Embryonic facial prominence (tissue), 1 donor: ENCODE data around the gene EVA1C.
"Not testable (repeated sequence)": the region's sequence is repeated elsewhere in the genome, so short reads cannot be mapped to it uniquely, and the experiment has no call there.

Experiments used
- DNase-seq: peaks from one replicate; pipeline ENCODE4 v3.0.0-alpha.2; 2016; ENCODE audit errors: extremely low spot score

Gene EVA1C

DNA sequence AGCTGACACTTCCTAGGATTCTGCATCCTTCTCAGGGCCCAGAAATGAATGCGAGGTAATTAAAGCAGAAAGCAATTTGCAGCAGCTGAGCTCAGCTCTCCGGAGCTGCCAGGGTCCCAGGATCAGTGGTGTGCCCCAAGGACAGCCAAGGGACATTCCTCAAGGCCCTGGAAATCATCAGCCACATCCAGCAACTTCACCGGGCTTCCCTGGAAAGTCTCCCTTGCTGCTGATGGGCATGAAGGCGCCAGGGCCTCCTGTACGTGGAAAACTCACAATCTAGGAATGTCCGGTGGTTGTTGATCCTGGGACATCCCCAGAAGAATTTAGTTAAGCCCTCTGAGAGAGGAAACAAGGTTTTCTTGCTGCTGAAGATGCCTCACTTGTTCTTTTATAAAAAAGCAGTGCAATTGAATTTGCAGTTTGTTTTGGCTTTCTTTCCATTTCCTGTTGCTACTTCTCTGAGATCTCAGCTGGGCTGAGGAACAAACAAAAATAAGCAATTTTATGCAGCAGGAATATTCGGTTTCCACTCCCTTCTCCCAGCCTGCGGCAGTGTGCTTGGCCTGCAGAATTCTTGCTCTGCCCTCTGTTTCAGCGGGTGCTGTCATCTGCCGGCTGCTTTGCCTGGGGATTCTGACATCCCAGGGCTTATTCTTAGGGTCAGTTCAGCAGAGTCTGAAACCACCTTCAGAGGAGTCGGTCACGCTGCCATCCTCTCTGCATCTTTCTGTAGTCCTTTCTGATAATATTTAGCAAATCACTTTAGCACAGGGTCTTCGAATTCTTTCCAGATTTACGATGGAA, 86.9 kb downstream of the EVA1C start:
- no peak for DNase-seq

DNA sequence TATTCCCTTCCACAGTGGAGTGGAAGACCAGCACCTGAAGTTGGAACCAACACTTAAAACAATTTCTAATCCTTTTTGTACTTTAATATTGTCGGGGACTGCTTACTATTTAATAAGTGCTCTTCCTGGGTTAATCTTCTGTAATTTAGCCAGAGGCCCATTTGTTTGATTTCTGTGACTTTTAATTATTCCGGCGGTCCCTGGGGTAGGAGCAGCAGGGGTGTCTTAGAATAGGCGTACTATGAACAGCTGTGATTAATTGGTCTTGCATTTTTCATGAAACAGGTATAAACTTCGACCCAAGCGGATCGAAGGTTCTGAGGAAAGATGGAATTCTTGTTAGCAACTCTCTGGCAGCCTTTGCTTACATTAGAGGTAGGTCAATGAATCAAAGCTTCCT, 91.1 kb downstream of the EVA1C start:
- DNase-seq, result not testable (repeated sequence)

DNA sequence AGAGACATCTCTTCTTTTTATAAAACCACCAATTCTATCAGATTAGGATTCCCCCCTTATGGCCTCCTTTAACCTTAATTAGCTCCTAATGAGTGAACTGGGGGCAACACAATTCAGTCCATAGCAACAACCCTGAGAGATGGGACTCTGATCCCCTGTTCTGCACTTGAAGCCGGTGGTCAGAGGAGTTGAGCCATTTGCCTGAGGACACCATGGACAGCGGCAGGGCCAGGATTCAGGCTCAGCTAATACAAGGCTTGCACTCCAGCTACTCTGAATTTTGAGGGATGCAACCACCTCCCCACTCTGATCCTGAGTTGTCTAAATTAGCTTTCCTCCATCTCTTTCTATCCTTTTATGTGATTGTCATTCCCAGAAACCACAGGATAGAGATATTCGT, 93.3 kb downstream of the EVA1C start:
- DNase-seq, result not testable (repeated sequence)

DNA sequence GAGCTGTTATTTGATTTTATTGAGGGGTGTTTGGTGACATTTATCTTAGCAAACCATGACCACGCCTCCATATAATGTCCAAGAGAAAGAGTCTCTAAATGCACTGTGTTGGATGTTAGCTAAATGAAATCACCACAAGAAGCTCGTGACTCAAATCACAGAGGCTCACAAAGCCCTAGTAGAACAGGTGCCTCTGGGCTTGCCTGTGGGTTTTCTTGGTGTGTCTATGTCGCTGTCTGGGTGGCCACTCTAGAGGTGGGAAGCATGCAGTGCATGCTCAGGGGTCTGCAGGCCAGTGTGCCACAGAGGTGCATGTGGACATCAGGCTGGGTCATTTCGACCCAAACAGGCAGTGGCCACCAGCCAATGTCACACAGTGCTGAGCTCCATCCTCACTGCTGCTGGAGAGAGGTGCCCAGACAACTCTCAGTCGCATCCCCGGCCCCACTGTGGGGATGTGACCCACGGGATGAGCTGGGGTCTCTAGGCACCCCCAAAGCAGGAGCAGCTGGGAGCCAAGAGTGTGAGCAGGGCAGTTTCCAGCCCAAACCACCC, 94.0 kb downstream of the EVA1C start:
- not testable (repeated sequence) for DNase-seq

DNA sequence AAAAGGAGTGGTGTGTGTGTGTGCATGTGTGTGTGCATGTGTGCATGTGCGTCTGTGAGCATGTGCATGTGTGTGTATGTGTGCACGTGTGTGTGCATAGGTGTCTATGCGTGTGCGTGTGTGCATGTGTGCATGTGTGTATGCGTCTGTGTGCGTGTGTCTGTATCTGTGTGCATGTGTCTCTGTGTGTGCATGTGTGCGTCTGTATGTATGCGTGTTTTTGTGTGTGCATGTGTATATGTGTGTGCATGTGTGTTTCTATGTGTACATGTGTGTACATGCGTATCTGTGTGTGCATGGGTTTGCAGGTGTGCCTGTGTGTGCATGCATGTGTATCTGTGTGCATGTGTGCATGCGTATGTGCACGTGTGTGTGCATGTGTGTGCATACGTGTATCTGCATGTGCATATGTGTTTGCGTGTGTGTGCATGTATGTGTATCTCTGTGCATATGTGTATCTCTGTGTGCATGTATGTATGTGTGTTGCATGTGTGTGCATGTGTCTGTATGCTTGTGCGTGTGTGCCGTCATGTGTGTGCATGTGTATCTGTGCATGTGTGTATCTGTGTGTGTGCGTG, 94.9 kb downstream of the EVA1C start:
- no peak for DNase-seq

DNA sequence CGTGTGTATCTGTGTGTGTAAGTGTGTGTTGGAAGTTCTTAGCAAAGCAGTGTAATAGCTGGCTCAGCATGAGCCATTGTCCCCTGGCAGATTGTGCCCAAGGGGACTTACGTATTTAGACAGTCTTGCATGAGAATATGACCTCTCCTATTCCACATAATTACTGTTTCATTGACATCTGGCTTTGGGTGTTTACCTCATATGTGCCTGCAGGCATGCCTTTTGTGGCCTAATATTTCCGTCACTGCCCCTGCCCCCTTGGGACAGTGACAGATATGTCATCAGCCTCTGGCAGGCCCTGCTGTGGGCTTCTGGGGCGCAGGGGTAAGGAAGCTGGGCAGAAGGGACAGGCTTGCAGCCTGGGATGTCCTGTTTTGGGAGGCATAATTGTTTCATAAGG, 95.5 kb downstream of the EVA1C start:
- DNase-seq, result not testable (repeated sequence)

DNA sequence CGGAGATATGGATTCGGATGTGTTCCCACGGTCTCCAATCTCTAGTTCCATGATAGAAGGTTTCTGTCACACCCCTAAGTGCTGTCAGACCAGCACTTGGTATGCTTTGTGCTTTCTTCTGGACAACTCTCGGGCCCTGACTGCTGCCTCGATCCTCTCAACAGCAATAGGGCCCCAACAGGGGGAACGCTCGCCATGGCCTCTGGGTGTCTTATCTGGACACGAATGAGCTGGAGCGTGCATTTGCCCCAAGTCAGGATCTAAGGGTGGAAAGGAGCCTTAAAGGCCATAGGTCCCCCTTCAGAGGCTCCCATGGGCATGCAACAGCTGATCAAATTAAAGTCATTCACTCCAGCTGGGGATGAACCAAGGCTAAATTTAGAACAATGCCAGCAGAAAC, 96.1 kb downstream of the EVA1C start:
- no peak for DNase-seq

DNA sequence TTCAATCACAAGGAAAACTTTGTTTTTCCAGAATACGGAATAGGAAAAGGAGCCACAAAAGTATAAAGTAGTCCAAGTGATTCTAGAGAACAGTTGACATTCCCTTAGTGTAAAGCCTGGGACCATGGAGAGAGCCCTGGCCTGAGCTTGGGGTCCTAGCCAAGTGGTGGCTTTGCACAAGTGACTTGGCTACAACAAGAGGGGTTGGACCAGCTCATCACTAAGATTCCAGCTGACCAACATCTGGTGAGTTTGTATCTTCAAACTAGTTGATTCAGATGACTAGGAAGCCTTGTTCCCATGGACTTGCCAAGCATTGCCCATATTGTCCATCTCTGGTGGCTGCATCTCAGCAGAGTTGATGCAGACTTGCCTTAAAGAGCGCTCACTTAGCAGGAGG, 96.5 kb downstream of the EVA1C start:
- not testable (repeated sequence) for DNase-seq

DNA sequence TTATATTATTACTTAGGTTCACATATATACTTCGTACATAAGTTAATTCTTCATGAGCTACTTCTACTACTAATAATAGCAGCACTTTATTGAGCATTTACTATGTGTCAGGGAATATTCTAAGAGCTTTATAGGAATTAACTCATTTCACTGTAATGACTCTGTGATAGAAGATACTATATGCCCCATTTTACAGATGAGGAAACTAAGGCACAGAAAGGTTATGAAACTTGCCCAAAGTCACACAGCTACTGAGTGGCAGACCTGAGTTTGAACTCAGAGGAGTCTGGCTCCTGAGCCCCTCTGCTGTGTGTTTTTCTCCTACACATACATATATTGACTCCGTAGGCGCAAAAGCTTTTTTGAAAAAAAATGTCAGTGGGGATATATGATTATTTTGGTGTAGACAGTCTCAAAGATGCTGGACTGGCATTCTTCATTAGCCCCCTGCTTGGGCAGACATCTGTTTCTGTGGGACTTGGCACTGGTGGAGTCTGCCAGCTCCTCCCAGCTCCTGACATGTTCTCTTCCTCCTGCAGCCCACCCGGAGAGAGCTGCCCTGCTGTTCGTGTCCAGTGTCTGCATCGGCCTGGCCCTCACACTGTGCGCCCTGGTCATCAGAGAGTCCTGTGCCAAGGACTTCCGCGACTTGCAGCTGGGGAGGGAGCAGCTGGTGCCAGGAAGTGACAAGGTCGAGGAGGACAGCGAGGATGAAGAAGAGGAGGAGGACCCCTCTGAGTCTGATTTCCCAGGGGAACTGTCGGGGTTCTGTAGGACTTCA, 102.0 kb downstream of the EVA1C start:
- DNase-seq, result no peak

DNA sequence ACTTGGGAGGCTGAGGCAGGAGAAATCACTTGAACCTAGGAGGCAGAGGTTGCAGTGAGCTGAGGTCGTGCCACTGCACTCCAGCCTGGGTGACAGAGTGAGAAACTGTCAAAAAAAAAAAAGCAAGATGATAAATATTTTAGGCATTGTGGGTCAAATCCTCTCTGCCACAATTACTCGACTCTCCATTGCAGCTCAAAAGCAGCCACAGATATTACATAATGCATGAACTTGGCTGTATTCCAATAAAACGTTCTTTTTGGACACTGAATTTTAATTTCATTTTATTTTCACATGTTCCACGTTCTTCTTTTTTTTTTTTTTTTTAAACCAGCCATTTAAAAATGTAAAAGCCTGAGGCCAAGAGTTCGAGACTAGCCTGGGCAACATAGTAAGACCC, 103.4 kb downstream of the EVA1C start:
- no peak for DNase-seq

DNA sequence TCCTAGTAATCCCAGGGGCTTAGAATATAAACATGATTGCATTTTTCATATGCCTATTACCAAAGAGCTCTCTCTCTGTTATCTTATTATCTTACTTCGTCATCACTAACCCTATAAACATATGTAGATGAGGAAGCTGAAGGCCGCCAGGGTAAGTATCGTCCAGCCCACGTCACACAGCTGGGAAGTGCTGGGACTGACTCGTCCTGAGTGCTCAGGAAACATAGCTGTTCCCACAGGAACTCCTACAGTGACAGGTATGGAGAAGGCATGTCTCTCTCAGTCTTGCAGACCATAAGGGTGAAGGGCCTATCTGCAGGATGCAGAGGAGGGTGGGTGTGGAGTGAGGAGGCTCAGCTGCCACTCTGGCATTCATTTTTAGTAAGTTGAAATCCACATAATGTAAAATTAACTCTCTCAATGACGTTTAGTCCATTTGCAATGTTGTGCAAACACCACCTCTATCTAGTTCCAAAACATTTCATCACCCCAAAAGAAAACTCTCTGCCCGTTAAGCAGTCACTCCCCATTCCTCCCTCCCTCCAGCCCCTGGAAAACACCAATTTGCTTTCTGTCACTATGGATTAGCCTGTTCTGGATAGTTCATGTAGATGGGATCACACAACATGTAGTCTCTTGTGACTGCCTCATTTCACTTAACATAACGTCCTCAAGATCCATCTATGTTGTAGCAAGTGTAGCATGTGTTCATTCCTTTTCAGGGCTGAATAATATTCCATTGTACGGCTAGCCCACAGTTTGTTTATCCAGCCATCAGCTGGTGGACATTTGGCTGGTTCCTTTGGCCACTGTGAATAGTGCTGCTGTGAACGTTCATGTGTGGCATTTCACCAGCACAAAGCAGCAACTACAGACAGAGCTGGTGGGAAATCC, 104.5 kb downstream of the EVA1C start:
- no peak for DNase-seq

DNA sequence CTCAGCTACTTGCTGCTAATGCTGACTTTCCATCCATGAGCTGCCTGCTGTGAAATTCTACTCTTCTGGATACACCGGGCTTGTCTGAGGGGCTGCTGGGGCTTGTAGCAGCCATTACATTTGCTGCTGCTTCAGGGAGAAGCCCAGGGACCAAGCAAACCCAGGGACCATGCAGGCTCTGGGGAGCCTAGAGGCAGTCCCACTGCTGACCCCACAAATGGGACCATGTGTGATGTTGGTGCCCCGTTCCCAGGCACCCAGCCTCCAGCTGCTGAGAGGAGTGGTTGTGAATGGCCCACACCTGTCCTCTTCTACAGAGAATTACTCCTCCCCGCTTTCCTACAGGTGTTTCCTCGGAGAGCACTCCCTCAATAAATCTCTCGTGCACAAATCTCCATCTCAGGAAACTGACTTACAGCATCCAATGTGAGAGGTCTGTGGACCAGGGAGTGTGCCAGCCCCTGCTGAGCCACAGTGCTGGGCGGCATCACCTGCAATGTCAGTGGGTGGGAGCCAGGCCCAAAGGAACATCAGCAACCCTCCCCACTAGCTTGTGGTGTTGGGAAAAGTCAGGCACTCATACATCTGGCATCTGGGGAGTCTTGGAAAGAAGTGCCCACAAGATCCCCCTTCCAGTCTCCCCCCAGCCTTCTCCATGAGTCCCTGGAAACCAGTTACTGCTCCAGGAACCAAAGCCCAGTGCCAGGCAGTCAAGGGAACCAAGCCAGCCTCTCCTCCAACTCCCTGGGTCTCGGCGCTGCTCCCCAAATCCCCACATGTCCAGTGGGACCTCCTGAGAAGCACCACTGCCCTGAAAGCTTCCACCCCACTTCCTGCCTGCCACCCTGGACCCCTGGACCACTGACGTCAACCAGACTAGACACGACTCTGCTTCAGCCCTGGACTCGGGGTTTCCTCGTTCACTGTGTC, 107.7 kb downstream of the EVA1C start:
- no peak for DNase-seq

DNA sequence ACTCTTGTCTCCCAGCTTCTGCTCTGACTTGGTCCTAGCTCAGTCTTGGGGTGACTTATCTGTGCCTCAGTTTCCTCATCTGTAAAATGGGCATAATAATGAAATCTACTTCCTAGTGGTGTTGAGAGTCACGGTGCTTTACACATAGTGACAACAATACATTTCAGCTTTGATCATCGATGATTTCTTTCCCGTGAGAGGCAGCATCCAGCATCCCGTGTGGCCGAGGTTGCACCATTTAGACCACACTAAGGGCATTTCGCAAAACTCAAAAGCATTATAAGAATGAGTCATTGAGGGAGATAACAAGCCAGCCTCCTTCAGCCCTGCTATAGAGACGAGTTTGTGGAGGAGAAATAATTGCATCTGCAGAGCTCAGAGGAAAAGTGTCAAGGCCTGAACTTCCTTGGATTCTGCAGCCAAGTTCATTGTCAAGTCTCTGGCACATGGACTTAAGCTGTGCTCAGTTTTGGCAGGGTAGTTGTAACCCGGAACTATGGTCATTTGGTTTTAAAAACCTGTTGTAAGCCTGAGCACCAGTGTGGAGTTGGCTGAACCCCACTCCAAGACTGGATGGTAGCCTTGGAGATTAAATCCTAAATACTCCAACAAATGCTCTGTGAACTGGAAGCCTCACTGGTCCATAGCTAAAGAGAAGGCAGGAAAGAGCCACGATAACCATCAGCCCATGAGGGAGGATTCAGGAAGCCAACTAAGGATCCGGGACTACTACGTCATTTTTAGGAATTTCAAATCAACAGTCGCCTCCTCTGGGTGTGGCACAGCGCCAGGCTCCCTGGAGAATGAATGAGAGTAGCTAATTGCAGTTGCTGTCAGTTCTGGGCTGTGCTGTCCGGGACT, 108.6 kb downstream of the EVA1C start:
- no peak for DNase-seq

DNA sequence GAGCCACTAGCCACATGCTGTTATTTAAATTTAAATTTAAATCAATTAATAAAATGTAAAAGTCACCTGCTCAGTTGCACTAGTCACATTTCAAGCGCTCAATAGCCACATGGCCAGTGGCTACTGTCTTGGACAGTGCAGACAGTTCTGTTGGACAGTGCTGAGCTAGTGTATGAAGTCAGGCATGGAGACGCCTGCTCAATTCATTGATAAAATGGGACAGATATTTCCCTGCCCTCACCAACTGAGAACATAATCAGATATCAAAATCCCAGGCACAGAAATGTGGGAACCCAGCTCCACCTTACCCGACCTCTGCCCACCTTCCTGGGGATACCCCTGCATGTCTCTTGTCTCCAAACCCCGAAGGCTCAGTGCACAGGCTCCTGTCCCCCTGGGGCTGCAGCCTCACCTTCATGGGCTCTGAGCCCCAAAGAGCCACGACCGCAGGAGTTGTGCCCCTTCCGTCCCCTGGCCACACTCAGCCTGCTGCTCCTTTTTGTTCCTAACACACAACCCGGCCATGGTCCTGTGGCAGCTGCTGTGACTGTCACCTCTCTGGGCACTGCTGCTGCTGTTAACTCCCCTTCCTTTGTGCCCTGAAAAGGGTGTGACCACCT, 109.3 kb downstream of the EVA1C start:
- DNase-seq, result no peak

DNA sequence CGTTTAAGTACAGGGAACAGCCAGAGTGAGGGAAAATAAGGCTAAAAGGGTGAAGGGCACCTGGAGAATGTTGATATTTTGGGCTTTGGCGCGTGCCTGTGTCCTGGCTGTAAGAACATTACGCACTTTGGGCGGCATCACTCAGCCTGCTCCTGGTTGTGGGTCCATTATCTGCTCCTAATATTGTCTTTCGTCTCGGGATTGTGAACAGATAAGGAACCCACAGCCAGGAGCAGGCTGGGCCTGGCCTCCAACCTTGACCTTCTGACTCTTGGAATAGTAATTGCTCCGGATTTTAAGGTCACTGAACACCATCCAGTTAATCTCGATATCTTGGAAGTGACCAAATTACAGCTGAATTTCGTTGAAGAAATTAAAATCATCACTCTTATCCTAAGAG, 111.0 kb downstream of the EVA1C start:
- DNase-seq, result no peak

DNA sequence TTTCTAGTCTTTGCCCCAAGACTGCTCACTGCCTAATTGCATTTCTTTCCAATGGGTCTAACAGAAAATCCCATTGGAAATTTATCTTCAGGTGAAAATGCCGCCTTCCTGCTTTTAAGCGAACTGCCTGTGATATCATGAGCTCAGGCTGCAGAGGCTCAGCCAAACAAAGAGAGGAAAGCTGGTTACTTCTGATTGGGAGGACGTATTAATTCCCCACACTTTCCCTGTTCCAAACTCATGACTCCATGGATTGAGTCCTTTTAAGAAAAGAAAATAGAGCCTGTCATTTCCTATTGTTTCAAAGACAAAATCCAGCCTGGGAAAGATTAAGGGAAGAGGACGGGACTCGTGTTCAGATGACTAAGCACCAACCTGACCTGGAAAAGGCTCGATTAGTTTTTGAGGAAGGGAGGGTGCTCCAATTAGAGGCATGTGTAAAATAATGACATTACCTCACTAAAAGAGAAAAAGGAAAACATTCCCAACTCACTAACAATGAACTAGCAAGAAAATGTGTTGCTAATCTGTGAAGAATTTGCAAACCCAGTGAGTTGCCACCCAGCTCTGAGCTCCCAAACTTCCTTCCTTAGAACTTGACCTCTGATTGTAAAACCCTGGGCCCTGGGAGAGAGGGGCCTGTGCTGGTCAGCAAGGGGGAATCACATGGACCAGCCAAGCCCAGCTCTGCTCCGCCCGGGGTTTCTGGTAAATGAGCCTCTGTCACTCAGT, 111.6 kb downstream of the EVA1C start:
- DNase-seq, result no peak

DNA sequence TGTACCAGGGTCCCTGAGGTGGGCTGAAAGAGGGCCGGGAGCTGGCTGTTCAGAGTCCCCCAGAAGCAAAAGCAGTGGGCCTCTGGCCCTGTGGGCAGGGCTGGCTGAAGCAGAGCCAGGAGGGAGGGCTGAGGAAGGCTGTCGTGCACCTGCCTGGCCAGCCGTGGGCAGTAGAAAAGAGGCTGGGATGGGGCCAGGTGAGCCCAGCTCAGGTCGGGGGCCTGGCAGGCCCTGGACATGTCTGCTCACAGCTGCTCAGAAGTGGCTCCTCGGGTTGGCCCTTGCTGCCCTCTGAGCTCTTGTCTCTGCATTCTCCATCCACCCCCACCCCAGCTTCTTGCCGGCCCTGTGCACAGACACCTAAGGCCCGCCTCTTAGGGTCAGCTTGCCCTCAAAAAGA, 112.8 kb downstream of the EVA1C start:
- no peak for DNase-seq

DNA sequence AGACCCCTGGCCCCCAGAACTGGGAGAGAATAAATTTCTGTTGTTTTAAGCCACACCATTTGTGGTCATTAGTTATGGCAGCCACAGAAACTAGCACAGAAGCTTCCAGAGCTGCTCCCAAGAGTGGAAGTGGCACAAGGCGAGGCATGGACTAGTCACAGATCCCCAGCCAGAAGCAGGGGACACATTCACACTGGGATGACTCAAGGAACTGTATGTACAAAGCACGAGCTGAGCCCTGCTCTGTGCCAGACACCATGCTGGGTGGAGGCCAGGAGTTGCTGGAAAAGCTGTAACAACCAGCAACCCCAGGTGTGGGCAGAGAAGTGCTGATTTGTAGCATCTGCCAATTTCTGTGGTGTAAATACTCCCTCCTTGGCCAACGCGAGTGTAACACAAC, 117.2 kb downstream of the EVA1C start:
- DNase-seq, result no peak
